ENCODE results near the gene RETN. TPM values are rescaled to one million over a fixed set of nuclear protein-coding genes. Genes with fewer than 3 reads are reported as not detected.

Gene RETN
- total and polyA plus RNA-seq, 2 of the 8 experiments (the other 6 are each of a cell fraction or from before 2014, with no cell fraction given) = not detected

DNA sequence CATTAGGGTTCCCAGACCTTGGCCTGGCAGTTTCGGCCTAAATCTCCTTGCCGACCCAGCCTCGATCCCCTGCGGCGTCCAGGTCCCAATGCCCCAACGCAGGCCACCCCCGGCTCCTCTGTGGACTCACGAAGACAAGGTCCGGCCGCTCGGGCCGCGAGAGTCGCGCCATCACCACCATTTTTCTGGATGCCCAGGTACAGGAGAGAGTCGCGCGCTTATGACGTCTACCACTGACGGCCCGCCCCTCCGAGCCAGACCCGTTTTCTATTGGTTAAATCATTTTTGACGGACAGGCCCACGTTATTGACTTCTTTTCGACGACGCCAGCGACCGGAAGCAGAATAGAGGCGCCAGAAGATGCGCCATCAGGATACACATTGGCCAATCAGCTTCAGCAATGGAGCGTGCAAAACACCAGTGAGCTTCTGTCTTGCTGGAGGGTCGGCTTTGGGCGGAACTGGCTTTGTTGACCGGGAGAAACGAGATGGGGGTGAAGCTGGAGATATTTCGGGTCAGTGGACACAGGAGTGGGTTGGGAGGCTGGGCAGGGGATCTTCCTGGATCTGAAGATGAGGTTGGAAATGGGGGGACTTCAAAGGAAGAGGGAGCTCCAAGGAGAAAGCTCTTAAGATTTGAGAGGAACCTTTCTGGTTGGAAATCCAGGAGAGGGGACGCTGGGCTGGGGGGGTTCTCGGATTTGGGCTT is 39.3 kb upstream of the RETN start, which contains the start of the genes PET100 and XAB2:
Gene PET100, plus strand, starts transcription at position 447 of the 708 bp plus-strand sequence. Its CDS starts 41 bp downstream, at position 488.
Gene XAB2, minus strand, starts transcription at position 199 of the 708 bp plus-strand sequence. Its CDS starts 18 bp downstream, at position 181.
- peak within 1 kb of the TSS; percentile 3 for H3K56ac ChIP-seq (replicated peaks; ENCODE audit: insufficient read length, low read depth, low read length)
- H3K9me3 ChIP-seq (ENCODE audit: insufficient read depth in 2 of 2, low read depth in 1 of 2, low read length in 1 of 2) = no peaks in the 10 kb centered on the region
- DNase-seq (ENCODE audit: low read depth in 1 of 2, low spot score in 2 of 2) (peak; percentile 95 to 96), FAIRE-seq (peak; percentile 89)
- no peak within 1 kb of the TSS for H4K5ac ChIP-seq (ENCODE audit: insufficient read length, low read depth, low read length)
- no peaks in the 10 kb centered on the region; a peak in 2 of 7 replicates for H3K27me3 ChIP-seq (replicated peaks in 1 of 4; ENCODE audit: control insufficient read depth in 3 of 4, extremely low read depth in 1 of 4, insufficient read depth in 3 of 4, low read length in 3 of 4)
- no peak within 1 kb of the TSS for H2BK20ac ChIP-seq (ENCODE audit: low read length)
- ChIA-PET POLR2A (ENCODE audit: partially characterized antibody) (interaction anchor here (0.6 to 3.3 kb wide), 12 partner anchors 9 to 274 kb away, joined by 3 to 11 read pairs (median 5); no protein-coding TSS in a partner anchor), CTCF (ENCODE audit: partially characterized antibody) (interaction anchor here (0.6 to 1.7 kb wide), 7 partner anchors 9 to 274 kb away, joined by 3 to 10 read pairs (median 4); partner anchors contain the start of gene MAP2K7)
- H3K79me2 ChIP-seq (ENCODE audit: control insufficient read depth in 1 of 2, insufficient read depth in 2 of 2, low read length in 2 of 2) = peaks cover 10 to 46% of the 10 kb centered on the region in 2 experiments; a peak in 3 of 4 replicates
- H3K4me1 ChIP-seq (replicated peaks in 1 of 4; ENCODE audit: control insufficient read depth in 3 of 4, insufficient read depth in 4 of 4, low read length in 3 of 4) = peaks cover 0 to 10% (median 3%) of the 10 kb centered on the region in 4 experiments; a peak in 4 of 7 replicates
- no peak within 1 kb of the TSS for H3K14ac ChIP-seq (ENCODE audit: insufficient read length)
- H2BK15ac ChIP-seq (ENCODE audit: low read length) = no peak within 1 kb of the TSS
- peak within 1 kb of the TSS; percentile 95 for H2AK5ac ChIP-seq (ENCODE audit: low read depth, low read length)
- H4K8ac ChIP-seq (ENCODE audit: extremely low read depth, insufficient read depth, low read length) = peak within 1 kb of the TSS; percentile 99; the same call in 1 of the 2 replicates
- H3K23ac ChIP-seq (ENCODE audit: insufficient read length) = no peak within 1 kb of the TSS
- H3K9ac ChIP-seq (replicated peaks in 1 of 4; ENCODE audit: extremely low read depth in 1 of 4, low read depth in 3 of 4, low read length in 3 of 4) = peak within 1 kb of the TSS; percentile 92 to 99 (median 94)
- peaks cover 0 to 11% (median 6%) of the 10 kb centered on the region in 4 experiments; a peak in 4 of 8 replicates for H3K36me3 ChIP-seq (ENCODE audit: control insufficient read depth in 2 of 4, insufficient read depth in 4 of 4, low read length in 3 of 4)
- H3K23me2 ChIP-seq (ENCODE audit: low read depth, low read length) = peaks cover 14% of the 10 kb centered on the region
- peaks cover 6 to 18% of the 10 kb centered on the region in 2 experiments for H4K20me1 ChIP-seq (replicated peaks in 1 of 2; ENCODE audit: control insufficient read depth in 1 of 2, insufficient read depth in 2 of 2, low read length in 2 of 2)
- no peak within 1 kb of the TSS for H2BK12ac ChIP-seq (ENCODE audit: low read depth, low read length)
- peak within 1 kb of the TSS; percentile 88 for H3K27ac ChIP-seq (ENCODE audit: low read depth, low read length)
- H3K4me3 ChIP-seq (ENCODE audit: extremely low read depth in 1 of 4, insufficient read depth in 2 of 4, low read depth in 3 of 4, low read length in 4 of 4) = peak within 1 kb of the TSS; percentile 94 to 100 (median 99)
- peak within 1 kb of the TSS; percentile 31; the same call in 1 of the 2 replicates for H2AFZ ChIP-seq (ENCODE audit: low read length)
- 0% methylated on average over 39 of the region's 40 CpGs; no CpG with 5 or more reads in 1 of the 2 experiments for WGBS, 2 experiments (ENCODE audit: extremely low coverage in 1 of 2, insufficient coverage in 1 of 2, insufficient read length in 1 of 2, insufficient replicate concordance in 2 of 2, low coverage in 1 of 2, low lambda C conversion rate in 2 of 2, missing lambda C conversion rate in 1 of 2)
- peak within 1 kb of the TSS; percentile 46 for H4K91ac ChIP-seq (replicated peaks; ENCODE audit: insufficient read length, low read length)
- H3K79me1 ChIP-seq (ENCODE audit: low read depth, low read length) = peaks cover 31% of the 10 kb centered on the region
- no peak within 1 kb of the TSS for H3K18ac ChIP-seq (ENCODE audit: extremely low read depth, low read length)
- peak within 1 kb of the TSS; percentile 10 for H3K4ac ChIP-seq (replicated peaks; ENCODE audit: insufficient read length, low read depth, low read length)
- no peak within 1 kb of the TSS for H2BK120ac ChIP-seq (replicated peaks; ENCODE audit: low read depth, low read length)
- H2BK5ac ChIP-seq (ENCODE audit: low read depth, low read length) = peak within 1 kb of the TSS; percentile 83
- H3K4me2 ChIP-seq (ENCODE audit: insufficient read depth in 1 of 2, low read depth in 2 of 2, low read length in 2 of 2) = peak within 1 kb of the TSS; percentile 93 to 96
- peak in 1 of 2 experiments; percentile 79; a peak in 3 of 4 replicates for TF ChIP-seq SIN3A (conservative IDR thresholded peaks at IDR 0.05 in 1 of 2, IDR thresholded peaks at IDR 0.05 in 1 of 2; ENCODE audit: low read depth in 1 of 2, low read length in 2 of 2)
- peak; percentile 43 for TF ChIP-seq TAF7 (optimal IDR thresholded peaks at IDR 0.05; ENCODE audit: borderline replicate concordance, low read depth, low read length)
- peak in 1 of 2 experiments; percentile 97; a peak in 2 of 4 replicates for TF ChIP-seq HDAC2 (IDR thresholded peaks at IDR 0.05; ENCODE audit: borderline replicate concordance in 1 of 2, low read depth in 2 of 2, low read length in 2 of 2)
- peak; percentile 92 for TF ChIP-seq SP4 (IDR thresholded peaks at IDR 0.05; ENCODE audit: low read length)
- peak; percentile 99 for TF ChIP-seq KDM5A (IDR thresholded peaks at IDR 0.05; ENCODE audit: low read length)
- TF ChIP-seq, protein P1, sequence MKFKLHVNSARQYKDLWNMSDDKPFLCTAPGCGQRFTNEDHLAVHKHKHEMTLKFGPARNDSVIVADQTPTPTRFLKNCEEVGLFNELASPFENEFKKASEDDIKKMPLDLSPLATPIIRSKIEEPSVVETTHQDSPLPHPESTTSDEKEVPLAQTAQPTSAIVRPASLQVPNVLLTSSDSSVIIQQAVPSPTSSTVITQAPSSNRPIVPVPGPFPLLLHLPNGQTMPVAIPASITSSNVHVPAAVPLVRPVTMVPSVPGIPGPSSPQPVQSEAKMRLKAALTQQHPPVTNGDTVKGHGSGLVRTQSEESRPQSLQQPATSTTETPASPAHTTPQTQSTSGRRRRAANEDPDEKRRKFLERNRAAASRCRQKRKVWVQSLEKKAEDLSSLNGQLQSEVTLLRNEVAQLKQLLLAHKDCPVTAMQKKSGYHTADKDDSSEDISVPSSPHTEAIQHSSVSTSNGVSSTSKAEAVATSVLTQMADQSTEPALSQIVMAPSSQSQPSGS (IDR thresholded peaks at IDR 0.05; ENCODE audit: low read length) = peak; percentile 20; the same call in 1 of the 2 replicates
- no peak for TF ChIP-seq SIX5 (IDR thresholded peaks at IDR 0.05; ENCODE audit: low read depth, low read length)
- TF ChIP-seq BCL11A (IDR thresholded peaks at IDR 0.05; ENCODE audit: low read depth in 2 of 2, low read length in 2 of 2) = no peak
- peak; percentile 85 for TF ChIP-seq POLR2AphosphoS5 (IDR thresholded peaks at IDR 0.05; ENCODE audit: low read depth, low read length)

Data from H1 (cell line).